Testis (tissue), 2 donors: Measurements from ENCODE around the gene CPM.

Experiments used
- POLR2A ChIP-seq: fragments of 450-650 bp; IDR thresholded peaks from one replicate; pipeline ENCODE4 v1.6.1; 2017; ENCODE audit warnings: antibody characterized with exemption, mild to moderate bottlenecking, moderate library complexity
- TF ChIP-seq, protein P1 (sequence below), 3 experiments: fragments of 450-650 bp in 2 of 3; fragments of 200-600 bp in 1 of 3; sonication (generic) in 1 of 3; IDR thresholded peaks; one replicate each; pipeline ENCODE4 v1.5.1; 2016 to 2019; ENCODE audit warnings: antibody characterized with exemption in 3 of 3, mild to moderate bottlenecking in 2 of 3, moderate library complexity in 1 of 3

DNA sequence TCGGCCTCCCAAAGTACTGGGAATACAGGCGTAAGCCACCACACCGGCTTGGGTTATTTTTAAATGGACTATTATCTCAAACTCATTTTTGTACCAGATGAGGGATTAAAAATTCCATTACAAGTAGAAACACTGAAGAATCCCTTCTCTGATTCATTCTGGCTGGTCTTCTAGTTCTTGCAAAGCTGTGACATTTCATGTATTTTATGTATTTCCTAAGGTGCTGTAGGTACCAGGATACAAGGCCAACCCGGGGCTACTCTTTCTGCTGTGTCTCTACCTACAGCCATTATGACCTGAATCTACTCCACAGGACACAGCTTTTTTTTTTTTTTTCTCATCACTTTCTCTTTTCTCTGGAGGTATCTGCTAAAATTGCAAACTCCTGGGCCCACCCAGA lies 24.9 kb downstream of the CPM start:
- TF ChIP-seq, protein P1, sequence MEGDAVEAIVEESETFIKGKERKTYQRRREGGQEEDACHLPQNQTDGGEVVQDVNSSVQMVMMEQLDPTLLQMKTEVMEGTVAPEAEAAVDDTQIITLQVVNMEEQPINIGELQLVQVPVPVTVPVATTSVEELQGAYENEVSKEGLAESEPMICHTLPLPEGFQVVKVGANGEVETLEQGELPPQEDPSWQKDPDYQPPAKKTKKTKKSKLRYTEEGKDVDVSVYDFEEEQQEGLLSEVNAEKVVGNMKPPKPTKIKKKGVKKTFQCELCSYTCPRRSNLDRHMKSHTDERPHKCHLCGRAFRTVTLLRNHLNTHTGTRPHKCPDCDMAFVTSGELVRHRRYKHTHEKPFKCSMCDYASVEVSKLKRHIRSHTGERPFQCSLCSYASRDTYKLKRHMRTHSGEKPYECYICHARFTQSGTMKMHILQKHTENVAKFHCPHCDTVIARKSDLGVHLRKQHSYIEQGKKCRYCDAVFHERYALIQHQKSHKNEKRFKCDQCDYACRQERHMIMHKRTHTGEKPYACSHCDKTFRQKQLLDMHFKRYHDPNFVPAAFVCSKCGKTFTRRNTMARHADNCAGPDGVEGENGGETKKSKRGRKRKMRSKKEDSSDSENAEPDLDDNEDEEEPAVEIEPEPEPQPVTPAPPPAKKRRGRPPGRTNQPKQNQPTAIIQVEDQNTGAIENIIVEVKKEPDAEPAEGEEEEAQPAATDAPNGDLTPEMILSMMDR (IDR thresholded peaks at IDR 0.05) = no peak
- TF ChIP-seq POLR2A = no peak
